Astrocyte (in vitro differentiated cells and primary cell): ENCODE data around the gene KIRREL3.

Source experiments
- CTCF ChIP-seq: IDR thresholded peaks from 2 replicates; pipeline ENCODE4 v1.5.1; 2011; ENCODE audit warnings: low read depth, mild to moderate bottlenecking, inconsistent platforms, low read length, moderate library complexity; ENCODE audit not compliant: insufficient read depth
- EZH2 ChIP-seq: IDR thresholded peaks from 2 replicates; pipeline ENCODE4 v1.6.1; 2012; ENCODE audit warnings: mild to moderate bottlenecking, low read length, inconsistent platforms; ENCODE audit not compliant: insufficient read depth

GRCh38 chr11:126408496-126408895 is 592.1 kb downstream of the KIRREL3 start:
- no peak for TF ChIP-seq CTCF
- TF ChIP-seq EZH2 = no peak
